PFSK-1 (cell line): ENCODE measurements around the gene MRPL51.

ENCODE experiments used
- FOXP2 ChIP-seq: optimal IDR thresholded peaks from 2 replicates; pipeline ENCODE3; 2011; ENCODE audit warnings: borderline replicate concordance, control low read depth, inconsistent platforms; ENCODE audit not compliant: insufficient read depth; ENCODE audit errors: extremely low read length, extremely low read depth
- POLR2AphosphoS5 ChIP-seq: IDR thresholded peaks from 2 replicates; pipeline ENCODE4 v1.6.1; 2012; ENCODE audit warnings: low read depth, mild to moderate bottlenecking, control low read depth, low read length, moderate library complexity
- REST ChIP-seq, 2 experiments: IDR thresholded peaks; 2 replicates each; pipeline versions ENCODE4 v1.6.1 to v1.8.0; 2011 to 2012; ENCODE audit warnings: low read depth in 2 of 2, low read length in 2 of 2, control low read depth in 1 of 2, inconsistent platforms in 1 of 2, mild to moderate bottlenecking in 1 of 2, moderate library complexity in 1 of 2; ENCODE audit not compliant: insufficient read depth in 1 of 2
- SIN3A ChIP-seq: IDR thresholded peaks from 2 replicates; pipeline ENCODE4 v1.6.1; 2012; ENCODE audit warnings: mild to moderate bottlenecking, low read length, moderate library complexity, borderline replicate concordance; ENCODE audit not compliant: insufficient read depth
- TAF1 ChIP-seq: IDR thresholded peaks from 2 replicates; pipeline ENCODE4 v1.6.1; 2012; ENCODE audit warnings: low read length, control low read depth, borderline replicate concordance; ENCODE audit not compliant: insufficient read depth

MRPL51 gene

GRCh38 chr12:6533653-6533922 is 40.5 kb upstream of the MRPL51 start:
- TF ChIP-seq TAF1: no peak

- TF ChIP-seq TAF1 (peak; percentile 20; the same call in 1 of the 2 replicates), SIN3A (no peak), REST (IDR thresholded peaks at IDR 0.05; ENCODE audit: insufficient read depth in 1 of 2, low read depth in 2 of 2, low read length in 2 of 2) (no peak), POLR2AphosphoS5 (peak; percentile 78)
Observed at GRCh38 chr12:6532927-6533652, 40.0 kb upstream of the MRPL51 start.

DNA sequence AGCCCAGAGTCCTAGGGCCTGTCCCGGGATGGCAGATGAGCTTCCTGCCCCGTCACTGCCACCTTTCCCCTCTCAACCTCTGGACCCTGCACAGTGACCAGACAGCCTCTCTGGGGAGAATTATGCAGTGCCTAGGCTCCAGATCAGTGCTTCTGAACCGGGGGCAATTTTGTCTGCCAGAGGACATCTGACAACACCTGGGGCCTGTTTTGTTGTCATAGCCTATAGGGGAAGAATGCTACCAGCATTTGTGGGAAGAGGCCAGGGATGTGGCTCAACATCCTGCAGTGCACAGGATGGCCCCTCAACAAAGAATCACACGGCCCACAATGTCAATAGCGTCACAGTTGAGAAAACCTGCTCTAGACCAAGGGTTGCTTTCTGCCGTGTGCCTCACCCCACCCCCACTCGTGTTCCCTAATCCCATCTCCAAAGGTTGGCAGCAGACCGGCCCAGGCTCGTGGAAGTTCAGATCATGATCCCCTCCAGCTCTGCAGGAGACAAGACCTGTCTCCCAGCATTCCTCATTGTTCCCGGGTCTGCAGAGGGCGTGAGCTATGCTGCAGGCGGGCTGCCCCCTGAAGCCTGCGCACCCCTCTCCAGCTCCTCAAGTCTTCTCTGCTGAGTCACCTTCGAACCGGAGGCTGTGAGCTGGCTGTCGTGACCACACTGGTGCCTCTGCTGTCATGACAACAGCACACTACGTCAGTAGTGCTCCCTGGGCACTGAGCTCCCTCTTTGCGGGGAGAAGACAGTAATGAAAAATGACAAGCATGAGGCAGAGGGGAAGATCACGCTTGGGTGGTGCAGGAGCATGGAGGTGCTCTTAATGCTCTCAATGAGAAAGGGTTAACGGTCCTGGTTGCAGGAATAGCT is 39.2 kb upstream of the MRPL51 start:
- TF ChIP-seq REST (IDR thresholded peaks at IDR 0.05; ENCODE audit: insufficient read depth in 1 of 2, low read depth in 2 of 2, low read length in 2 of 2) (no peak), POLR2AphosphoS5 (peak; percentile 48; the same call in 1 of the 2 replicates), SIN3A (no peak), FOXP2 (no peak), TAF1 (no peak)

- TF ChIP-seq TAF1 (no peak), REST (IDR thresholded peaks at IDR 0.05; ENCODE audit: insufficient read depth in 1 of 2, low read depth in 2 of 2, low read length in 2 of 2) (no peak), POLR2AphosphoS5 (no peak), FOXP2 (no peak), SIN3A (no peak)
Observed at GRCh38 chr12:6530576-6531260, 37.7 kb upstream of the MRPL51 start.

DNA sequence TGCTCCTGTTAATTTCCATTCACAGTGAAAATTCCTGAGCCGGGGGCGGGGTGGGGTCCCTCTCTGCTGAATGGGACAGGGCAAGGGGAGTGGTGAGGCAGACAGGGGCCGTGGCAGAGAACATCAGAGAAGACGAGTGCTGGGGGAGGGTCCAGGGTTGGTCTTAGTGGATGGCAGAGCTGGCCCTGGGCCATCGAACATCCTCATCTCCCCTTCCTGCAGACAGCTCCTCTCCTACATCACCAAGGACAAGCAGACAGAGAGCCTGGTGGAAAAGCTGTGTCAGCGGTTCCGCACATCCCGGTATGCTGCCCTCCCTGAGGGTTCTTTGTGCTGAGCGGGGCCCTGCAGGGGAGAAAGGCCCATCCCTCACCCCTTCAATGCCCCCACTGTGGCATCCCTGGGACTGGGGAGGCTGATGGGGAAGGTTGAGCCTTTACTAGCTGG is 36.3 kb upstream of the MRPL51 start:
- no peak for TF ChIP-seq TAF1
- no peak for TF ChIP-seq POLR2AphosphoS5
- TF ChIP-seq FOXP2: no peak
- TF ChIP-seq SIN3A: no peak
- TF ChIP-seq REST (IDR thresholded peaks at IDR 0.05; ENCODE audit: insufficient read depth in 1 of 2, low read depth in 2 of 2, low read length in 2 of 2): no peak
